Endodermal cell (in vitro differentiated cells): ENCODE results near the gene HORMAD2. TPM values are rescaled to one million over a fixed set of nuclear protein-coding genes. Genes with fewer than 3 reads are reported as not detected.

Source experiments
- DNase-seq: peaks from one replicate; pipeline ENCODE4 v3.0.0-alpha.2; 2017
- H3K27ac ChIP-seq: 2 replicates; pipeline ENCODE4 v1.5.1; 2013; ENCODE audit warnings: mild to moderate bottlenecking, low read depth, low read length, moderate library complexity
- H3K27me3 ChIP-seq: 2 replicates; pipeline ENCODE4 v1.6.1; 2013; ENCODE audit warnings: mild to moderate bottlenecking, low read length, moderate library complexity; ENCODE audit not compliant: insufficient read depth, control insufficient read depth, poor library complexity, severe bottlenecking
- H3K36me3 ChIP-seq: 2 replicates; pipeline ENCODE4 v1.7.0; 2013; ENCODE audit warnings: mild to moderate bottlenecking, low read length, moderate library complexity; ENCODE audit not compliant: control insufficient read depth, insufficient read depth
- H3K4me1 ChIP-seq: one replicate; pipeline ENCODE4 v1.7.0; 2013; ENCODE audit warnings: low read length; ENCODE audit not compliant: control insufficient read depth, insufficient read depth
- H3K4me3 ChIP-seq: 2 replicates; pipeline ENCODE4 v1.5.1; 2013; ENCODE audit warnings: mild to moderate bottlenecking, low read length, moderate library complexity
- H3K9ac ChIP-seq: 2 replicates; pipeline ENCODE4 v1.6.1; 2013; ENCODE audit warnings: mild to moderate bottlenecking, low read length, moderate library complexity; ENCODE audit not compliant: poor library complexity, severe bottlenecking; ENCODE audit errors: extremely low read depth
- H3K9me3 ChIP-seq: 2 replicates; pipeline ENCODE4 v1.6.1; 2013; ENCODE audit warnings: mild to moderate bottlenecking, low read length, moderate library complexity; ENCODE audit not compliant: control insufficient read depth
- H3K27ac Mint-ChIP-seq: 2 replicates; pipeline ENCODE4 v1.8.0; 2020; ENCODE audit warnings: mixed read lengths
- H3K27me3 Mint-ChIP-seq: 2 replicates; pipeline ENCODE4 v1.8.0; 2021; ENCODE audit warnings: mild to moderate bottlenecking, mixed read lengths; ENCODE audit not compliant: insufficient read depth
- H3K36me3 Mint-ChIP-seq: 2 replicates; pipeline ENCODE4 v1.8.0; 2020; ENCODE audit warnings: low read depth, mixed read lengths
- H3K4me1 Mint-ChIP-seq: 2 replicates; pipeline ENCODE4 v1.8.0; 2020; ENCODE audit warnings: mixed read lengths
- H3K4me3 Mint-ChIP-seq: 2 replicates; pipeline ENCODE4 v1.8.0; 2020; ENCODE audit warnings: mild to moderate bottlenecking, moderate library complexity, mixed read lengths
- H3K9me3 Mint-ChIP-seq: 2 replicates; pipeline ENCODE4 v1.8.0; 2020; ENCODE audit warnings: mild to moderate bottlenecking, mixed read lengths
- WGBS, 2 experiments: methylation state at CpG; one replicate each; pipeline versions ENCODE4 v1.1.5 to v1.1.7; 2013; ENCODE audit warnings: missing lambda C conversion rate in 2 of 2, mixed read lengths in 1 of 2; ENCODE audit not compliant: insufficient coverage in 1 of 2, insufficient read length in 1 of 2; 5-methylcytosine and 5-hydroxymethylcytosine counted together
- total RNA-seq, 2 donors: library from RNA; stranded (reverse); fragmentation: NEBNext Ultra II Directional in 1 of 2; extraction: Animal tissue kit (Norgen Biotek cat#: 25700) in 1 of 2; gene quantifications; 2 replicates in 1 of 2; 3 replicates in 1 of 2; pipeline ENCODE4 v1.2.1, GENCODE V29; 2021
- TF ChIP-seq, protein P1 (sequence below): fragments of 200-600 bp; sonication (generic); conservative IDR thresholded peaks from 2 replicates; pipeline ENCODE4 v1.5.0; 2021; ENCODE audit warnings: antibody characterized with exemption, mild to moderate bottlenecking

Gene HORMAD2
- total RNA-seq, 2 donors from 2014 or later = 0.55 TPM; not detected in 1

DNA sequence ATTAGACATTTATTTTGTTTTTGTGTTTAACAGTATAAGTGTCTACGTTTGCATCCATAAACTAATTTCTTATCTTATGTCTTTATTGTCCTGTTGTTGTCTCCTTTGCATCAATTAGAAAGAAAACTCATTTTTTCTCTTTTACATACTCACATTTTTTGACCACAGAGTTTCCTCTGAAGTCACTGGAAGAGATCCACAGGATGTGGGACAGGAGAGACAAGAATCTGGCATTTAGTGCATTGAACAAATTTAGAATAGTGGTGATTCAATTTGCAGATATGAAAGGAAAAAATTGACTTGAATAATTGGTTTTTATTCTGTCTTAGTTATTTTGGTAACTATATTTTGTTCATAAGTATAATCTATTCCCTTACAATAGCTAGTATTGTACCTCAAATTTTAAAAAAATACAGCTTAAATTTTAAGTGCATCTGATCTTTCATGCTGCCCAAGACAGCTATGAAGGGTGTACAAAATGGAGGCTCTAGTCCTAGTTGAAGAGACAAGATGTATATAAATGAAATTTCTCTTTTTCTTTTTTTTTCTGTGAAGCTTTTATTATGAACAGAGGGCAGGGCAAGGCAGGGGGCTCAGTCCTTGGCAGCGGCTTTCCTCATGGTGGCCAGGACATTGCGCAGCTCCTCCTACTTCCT lies 24.4 kb downstream of the HORMAD2 start:
- Histone ChIP-seq H3K9ac (no peak overlapping the region), H3K27me3 (no peaks in the 10 kb centered on the region), H3K36me3 (no peaks in the 10 kb centered on the region), H3K4me1 (no peaks in the 10 kb centered on the region), H3K9me3 (no peaks in the 10 kb centered on the region), H3K4me3 (no peak overlapping the region), H3K27ac (no peak overlapping the region)
- H3K9me3 Mint-ChIP-seq = no peaks in the 10 kb centered on the region
- 98% methylated on average over 2 of the region's 3 CpGs; no CpG with 5 or more reads in 1 of the 2 experiments for whole genome bisulfite sequencing, 2 experiments
- no peak for DNase-seq
- no peaks in the 10 kb centered on the region for H3K36me3 Mint-ChIP-seq
- H3K4me1 Mint-ChIP-seq = no peaks in the 10 kb centered on the region
- no peak overlapping the region for H3K27ac Mint-ChIP-seq
- TF ChIP-seq, protein P1, sequence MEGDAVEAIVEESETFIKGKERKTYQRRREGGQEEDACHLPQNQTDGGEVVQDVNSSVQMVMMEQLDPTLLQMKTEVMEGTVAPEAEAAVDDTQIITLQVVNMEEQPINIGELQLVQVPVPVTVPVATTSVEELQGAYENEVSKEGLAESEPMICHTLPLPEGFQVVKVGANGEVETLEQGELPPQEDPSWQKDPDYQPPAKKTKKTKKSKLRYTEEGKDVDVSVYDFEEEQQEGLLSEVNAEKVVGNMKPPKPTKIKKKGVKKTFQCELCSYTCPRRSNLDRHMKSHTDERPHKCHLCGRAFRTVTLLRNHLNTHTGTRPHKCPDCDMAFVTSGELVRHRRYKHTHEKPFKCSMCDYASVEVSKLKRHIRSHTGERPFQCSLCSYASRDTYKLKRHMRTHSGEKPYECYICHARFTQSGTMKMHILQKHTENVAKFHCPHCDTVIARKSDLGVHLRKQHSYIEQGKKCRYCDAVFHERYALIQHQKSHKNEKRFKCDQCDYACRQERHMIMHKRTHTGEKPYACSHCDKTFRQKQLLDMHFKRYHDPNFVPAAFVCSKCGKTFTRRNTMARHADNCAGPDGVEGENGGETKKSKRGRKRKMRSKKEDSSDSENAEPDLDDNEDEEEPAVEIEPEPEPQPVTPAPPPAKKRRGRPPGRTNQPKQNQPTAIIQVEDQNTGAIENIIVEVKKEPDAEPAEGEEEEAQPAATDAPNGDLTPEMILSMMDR = no peak
- H3K27me3 Mint-ChIP-seq = peaks cover 5% of the 10 kb centered on the region
- no peak overlapping the region for H3K4me3 Mint-ChIP-seq

DNA sequence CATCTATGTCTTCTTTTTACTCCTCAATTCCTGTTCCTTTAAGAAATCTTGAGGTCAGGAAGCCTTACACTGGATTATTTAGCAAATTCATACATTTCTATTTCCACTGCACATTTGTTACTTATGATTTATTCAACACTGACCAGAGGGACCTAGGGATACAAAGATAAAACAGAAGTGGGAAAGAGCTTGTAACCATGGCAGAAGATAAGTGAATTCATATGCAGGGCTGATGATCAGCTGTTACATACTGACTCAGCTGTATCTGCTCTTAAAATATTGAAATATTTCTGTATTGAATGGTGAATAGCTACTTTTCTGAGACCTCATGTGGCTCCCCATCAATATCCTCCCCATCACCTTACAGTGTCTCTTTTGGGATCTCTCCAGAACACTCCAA lies 25.2 kb downstream of the HORMAD2 start:
- H3K27ac ChIP-seq = no peak overlapping the region
- TF ChIP-seq, protein P1 = no peak
- no peak overlapping the region for H3K9ac ChIP-seq
- no peak overlapping the region for H3K27ac Mint-ChIP-seq
- H3K36me3 ChIP-seq = no peaks in the 10 kb centered on the region
- H3K4me1 ChIP-seq = no peaks in the 10 kb centered on the region
- no peak for DNase-seq
- H3K4me1 Mint-ChIP-seq = no peaks in the 10 kb centered on the region
- H3K4me3 Mint-ChIP-seq = no peak overlapping the region
- H3K9me3 Mint-ChIP-seq = no peaks in the 10 kb centered on the region
- H3K27me3 Mint-ChIP-seq = peaks cover 3% of the 10 kb centered on the region
- no peaks in the 10 kb centered on the region for H3K36me3 Mint-ChIP-seq
- no peaks in the 10 kb centered on the region for H3K9me3 ChIP-seq
- H3K27me3 ChIP-seq = no peaks in the 10 kb centered on the region
- no peak overlapping the region for H3K4me3 ChIP-seq

DNA sequence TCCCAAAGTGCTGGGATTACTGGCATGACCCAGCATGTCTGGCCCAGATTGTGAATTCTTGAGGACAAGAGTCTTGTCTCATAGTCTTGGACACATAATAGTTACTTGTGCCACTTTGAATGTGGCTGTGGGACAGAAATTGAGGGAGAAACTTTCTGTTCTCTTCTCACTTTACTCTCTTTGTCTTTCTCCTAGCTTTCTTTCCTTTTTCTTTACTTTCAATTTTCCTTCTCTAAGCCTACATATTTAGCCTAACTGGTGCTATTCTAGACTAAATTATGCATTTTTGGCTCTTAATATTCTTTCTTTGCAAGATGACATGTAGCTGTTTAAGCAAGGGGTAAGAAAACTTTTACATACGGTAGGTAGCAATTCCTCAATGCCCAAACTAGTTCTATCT lies 33.2 kb downstream of the HORMAD2 start:
- Histone ChIP-seq H3K27ac (no peak overlapping the region), H3K36me3 (no peaks in the 10 kb centered on the region), H3K27me3 (peaks cover 16% of the 10 kb centered on the region), H3K9me3 (no peaks in the 10 kb centered on the region), H3K4me1 (no peaks in the 10 kb centered on the region), H3K9ac (no peak overlapping the region), H3K4me3 (no peak overlapping the region)
- H3K36me3 Mint-ChIP-seq = no peaks in the 10 kb centered on the region
- WGBS, 2 experiments = 57 to 100% methylated on average over 1 of the region's 1 CpG
- H3K4me3 Mint-ChIP-seq = no peak overlapping the region
- no peak overlapping the region for H3K27ac Mint-ChIP-seq
- H3K27me3 Mint-ChIP-seq = no peaks in the 10 kb centered on the region
- H3K4me1 Mint-ChIP-seq = no peaks in the 10 kb centered on the region
- TF ChIP-seq, protein P1 = no peak
- no peaks in the 10 kb centered on the region for H3K9me3 Mint-ChIP-seq
- DNase-seq = no peak
